ENCODE results near the gene L3MBTL1. TPM values are rescaled to one million over a fixed set of nuclear protein-coding genes. Genes with fewer than 3 reads are reported as not detected.

L3MBTL1 gene
- polyA plus RNA-seq, 1 donor: 18.8 TPM

GRCh38 chr20:43559147-43559987 is 51.9 kb downstream of the L3MBTL1 start:
- Histone ChIP-seq H3K4me3 (ENCODE audit: low read length) (peak overlapping the region; percentile 8), H3K27ac (ENCODE audit: low read length) (peak overlapping the region; percentile 94)
- WGBS (ENCODE audit: insufficient coverage, low lambda C conversion rate): 33% methylated on average over 2 of the region's 8 CpGs

GRCh38 chr20:43560974-43561373 is 53.5 kb downstream of the L3MBTL1 start:
- DNase-seq: no peak
- Histone ChIP-seq H3K36me3 (ENCODE audit: control insufficient read depth, insufficient read depth, low read length) (no peaks in the 10 kb centered on the region), H3K4me3 (ENCODE audit: low read length) (no peak overlapping the region), H3K4me1 (ENCODE audit: control insufficient read depth, insufficient read depth, low read length) (peaks cover 25% of the 10 kb centered on the region), H3K9me3 (ENCODE audit: control insufficient read depth, low read depth, low read length) (no peaks in the 10 kb centered on the region), H3K27me3 (ENCODE audit: control insufficient read depth, insufficient read depth, low read length) (no peaks in the 10 kb centered on the region), H3K27ac (ENCODE audit: low read length) (peak overlapping the region; percentile 94)
- no CpG with 5 or more reads among the region's 3 CpGs for WGBS (ENCODE audit: insufficient coverage, low lambda C conversion rate)

More at GRCh38 chr20:43559147-43559987, 51.9 kb downstream of the L3MBTL1 start:
- no peak for DNase-seq
- H3K4me1 ChIP-seq (ENCODE audit: control insufficient read depth, insufficient read depth, low read length): peaks cover 31% of the 10 kb centered on the region
- no peaks in the 10 kb centered on the region for H3K27me3 ChIP-seq (ENCODE audit: control insufficient read depth, insufficient read depth, low read length)
- H3K9me3 ChIP-seq (ENCODE audit: control insufficient read depth, low read depth, low read length): no peaks in the 10 kb centered on the region
- no peaks in the 10 kb centered on the region for H3K36me3 ChIP-seq (ENCODE audit: control insufficient read depth, insufficient read depth, low read length)

DNA sequence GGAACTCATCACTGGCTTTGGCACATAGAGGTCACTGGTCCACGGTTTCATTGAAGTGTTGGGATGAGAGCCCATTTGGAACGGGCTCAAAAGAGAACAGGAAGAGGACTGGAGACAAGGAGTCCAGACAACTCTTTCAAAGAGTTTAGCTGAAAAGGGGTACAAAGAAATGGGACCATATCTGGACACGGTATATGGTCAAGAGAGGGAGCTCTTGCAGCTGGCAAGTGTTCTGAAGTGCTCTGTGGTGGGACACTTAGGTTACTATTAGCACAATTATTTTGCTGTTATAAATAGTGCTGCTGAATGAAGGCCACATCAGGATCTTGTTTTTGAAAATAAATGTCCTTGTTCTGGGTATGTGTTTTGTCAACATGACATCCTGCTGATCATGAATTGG is 55.9 kb downstream of the L3MBTL1 start:
- peaks cover 7% of the 10 kb centered on the region for H3K36me3 ChIP-seq (ENCODE audit: control insufficient read depth, insufficient read depth, low read length)
- H3K27me3 ChIP-seq (ENCODE audit: control insufficient read depth, insufficient read depth, low read length): no peaks in the 10 kb centered on the region
- DNase-seq: no peak
- H3K9me3 ChIP-seq (ENCODE audit: control insufficient read depth, low read depth, low read length): no peaks in the 10 kb centered on the region
- no peak overlapping the region for H3K27ac ChIP-seq (ENCODE audit: low read length)
- WGBS (ENCODE audit: insufficient coverage, low lambda C conversion rate): 80% methylated on average over 1 of the region's 3 CpGs
- peaks cover 5% of the 10 kb centered on the region for H3K4me1 ChIP-seq (ENCODE audit: control insufficient read depth, insufficient read depth, low read length)
- no peak overlapping the region for H3K4me3 ChIP-seq (ENCODE audit: low read length)

DNA sequence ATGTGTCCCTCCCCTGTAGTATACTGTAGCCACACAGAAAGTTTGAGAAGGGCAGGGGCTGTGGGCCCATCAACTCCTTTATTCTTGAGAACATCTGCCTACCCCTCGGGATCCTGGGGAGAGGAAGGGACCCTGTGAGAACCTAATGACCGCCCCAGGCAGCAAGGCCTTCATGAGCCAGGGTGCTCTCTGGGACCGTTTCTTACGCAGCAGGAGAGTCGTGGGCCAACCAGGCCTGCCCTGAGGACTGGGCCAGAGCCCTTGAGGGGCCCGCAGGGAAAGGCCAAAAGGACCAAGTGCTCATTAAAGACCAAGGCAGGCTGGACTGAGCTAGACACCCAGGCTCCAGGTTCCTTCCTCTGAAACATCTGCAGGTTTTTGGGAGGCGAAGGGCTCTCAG is 56.5 kb downstream of the L3MBTL1 start:
- Histone ChIP-seq H3K4me3 (ENCODE audit: low read length) (no peak overlapping the region), H3K36me3 (ENCODE audit: control insufficient read depth, insufficient read depth, low read length) (peaks cover 13% of the 10 kb centered on the region), H3K27me3 (ENCODE audit: control insufficient read depth, insufficient read depth, low read length) (no peaks in the 10 kb centered on the region), H3K9me3 (ENCODE audit: control insufficient read depth, low read depth, low read length) (no peaks in the 10 kb centered on the region), H3K27ac (ENCODE audit: low read length) (no peak overlapping the region), H3K4me1 (ENCODE audit: control insufficient read depth, insufficient read depth, low read length) (peaks cover 5% of the 10 kb centered on the region)
- DNase-seq: no peak
- WGBS (ENCODE audit: insufficient coverage, low lambda C conversion rate): no CpG with 5 or more reads among the region's 7 CpGs

DNA sequence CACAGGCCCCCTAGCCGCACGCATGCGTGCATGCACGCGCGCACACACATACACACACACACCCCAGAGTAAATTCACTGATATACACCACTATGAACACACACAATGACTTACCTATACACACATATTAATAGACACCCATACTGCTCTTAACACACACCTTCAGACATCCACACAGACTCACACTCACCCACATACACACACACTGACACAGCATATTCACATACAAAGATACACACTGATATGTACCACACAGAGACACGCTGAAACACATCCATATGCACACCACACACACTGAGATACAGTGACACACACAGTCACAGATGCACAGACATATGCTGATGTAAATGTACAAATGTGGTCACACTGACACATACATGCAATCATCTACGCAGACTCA is 57.0 kb downstream of the L3MBTL1 start:
- WGBS (ENCODE audit: insufficient coverage, low lambda C conversion rate): no CpG with 5 or more reads among the region's 8 CpGs
- DNase-seq: no peak

GRCh38 chr20:43564993-43565757 is 57.7 kb downstream of the L3MBTL1 start:
- H3K4me1 ChIP-seq (ENCODE audit: control insufficient read depth, insufficient read depth, low read length): peaks cover 2% of the 10 kb centered on the region
- no peaks in the 10 kb centered on the region for H3K27me3 ChIP-seq (ENCODE audit: control insufficient read depth, insufficient read depth, low read length)
- H3K9me3 ChIP-seq (ENCODE audit: control insufficient read depth, low read depth, low read length): no peaks in the 10 kb centered on the region
- no peak overlapping the region for H3K27ac ChIP-seq (ENCODE audit: low read length)
- WGBS (ENCODE audit: insufficient coverage, low lambda C conversion rate): no CpG with 5 or more reads among the region's 18 CpGs
- peaks cover 24% of the 10 kb centered on the region for H3K36me3 ChIP-seq (ENCODE audit: control insufficient read depth, insufficient read depth, low read length)
- DNase-seq: no peak
- no peak overlapping the region for H3K4me3 ChIP-seq (ENCODE audit: low read length)

More for the DNA sequence above, 57.0 kb downstream of the L3MBTL1 start:
- Histone ChIP-seq H3K27me3 (ENCODE audit: control insufficient read depth, insufficient read depth, low read length) (no peaks in the 10 kb centered on the region), H3K4me1 (ENCODE audit: control insufficient read depth, insufficient read depth, low read length) (peaks cover 5% of the 10 kb centered on the region), H3K27ac (ENCODE audit: low read length) (no peak overlapping the region), H3K9me3 (ENCODE audit: control insufficient read depth, low read depth, low read length) (no peaks in the 10 kb centered on the region), H3K36me3 (ENCODE audit: control insufficient read depth, insufficient read depth, low read length) (peaks cover 17% of the 10 kb centered on the region), H3K4me3 (ENCODE audit: low read length) (no peak overlapping the region)

DNA sequence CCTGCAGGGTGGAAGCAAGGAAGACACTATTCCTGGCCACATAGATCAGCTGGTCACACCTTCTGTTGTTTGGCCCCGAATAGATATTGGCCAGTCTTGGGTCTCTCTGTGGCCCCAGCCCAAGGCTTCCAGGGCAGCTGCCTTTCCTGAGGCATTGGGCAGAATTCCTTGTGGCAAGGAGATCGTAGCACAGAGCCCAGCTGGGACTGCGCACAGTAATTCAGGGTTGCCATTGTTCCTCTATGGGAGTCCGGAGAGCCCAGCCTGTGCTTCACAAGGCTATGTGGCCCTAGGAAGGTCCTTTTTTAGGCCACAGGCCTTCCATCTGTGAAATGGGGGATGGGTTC is 58.2 kb downstream of the L3MBTL1 start:
- H3K27ac ChIP-seq (ENCODE audit: low read length): no peak overlapping the region
- DNase-seq: no peak
- H3K36me3 ChIP-seq (ENCODE audit: control insufficient read depth, insufficient read depth, low read length): peaks cover 30% of the 10 kb centered on the region
- H3K27me3 ChIP-seq (ENCODE audit: control insufficient read depth, insufficient read depth, low read length): no peaks in the 10 kb centered on the region
- H3K9me3 ChIP-seq (ENCODE audit: control insufficient read depth, low read depth, low read length): no peaks in the 10 kb centered on the region
- no peak overlapping the region for H3K4me3 ChIP-seq (ENCODE audit: low read length)
- WGBS (ENCODE audit: insufficient coverage, low lambda C conversion rate): no CpG with 5 or more reads among the region's 4 CpGs
- H3K4me1 ChIP-seq (ENCODE audit: control insufficient read depth, insufficient read depth, low read length): no peaks in the 10 kb centered on the region

DNA sequence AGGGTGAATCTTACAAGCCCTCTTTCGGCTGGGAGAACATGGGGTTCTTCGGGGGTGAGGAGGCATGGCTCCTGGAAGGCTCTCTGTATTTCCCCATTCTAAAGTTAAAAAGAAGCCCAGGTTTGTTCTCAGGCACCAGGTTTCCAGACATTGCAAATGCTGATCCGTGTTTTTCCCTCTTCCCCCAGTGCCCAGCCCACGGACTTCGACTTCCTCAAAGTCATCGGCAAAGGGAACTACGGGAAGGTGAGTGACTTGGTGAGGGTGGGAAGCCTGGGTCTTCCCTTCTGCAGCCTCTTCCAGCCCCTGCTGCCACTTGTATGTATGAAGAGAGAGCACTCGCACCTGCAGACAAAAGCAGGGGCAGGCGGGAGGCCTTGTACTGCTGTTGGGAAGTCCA is 60.0 kb downstream of the L3MBTL1 start:
- WGBS (ENCODE audit: insufficient coverage, low lambda C conversion rate): no CpG with 5 or more reads among the region's 9 CpGs

DNA sequence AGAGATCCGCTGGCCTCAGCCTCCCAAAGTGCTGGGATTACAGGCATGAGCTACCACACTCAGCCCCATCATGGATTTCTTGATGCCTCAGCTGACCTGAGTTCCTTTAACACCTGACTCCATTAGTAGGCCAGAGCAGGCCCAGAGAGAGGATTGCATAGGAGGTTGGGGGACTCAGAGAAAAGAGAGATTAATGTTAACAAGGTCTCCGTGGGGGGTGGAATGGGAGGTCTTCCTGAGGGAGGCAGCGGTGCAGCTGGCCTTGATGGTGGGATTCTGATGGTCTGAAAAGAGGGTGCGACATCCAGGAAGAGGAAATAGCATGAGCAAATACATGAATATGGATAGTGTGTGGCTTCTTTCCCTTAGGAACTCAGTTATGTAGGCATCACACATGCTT is 61.2 kb downstream of the L3MBTL1 start:
- Histone ChIP-seq H3K36me3 (ENCODE audit: control insufficient read depth, insufficient read depth, low read length) (peaks cover 41% of the 10 kb centered on the region), H3K27ac (ENCODE audit: low read length) (no peak overlapping the region)

More for the DNA sequence above, 60.0 kb downstream of the L3MBTL1 start:
- no peaks in the 10 kb centered on the region for H3K27me3 ChIP-seq (ENCODE audit: control insufficient read depth, insufficient read depth, low read length)
- H3K9me3 ChIP-seq (ENCODE audit: control insufficient read depth, low read depth, low read length): no peaks in the 10 kb centered on the region
- no peak for DNase-seq
- peaks cover 35% of the 10 kb centered on the region for H3K36me3 ChIP-seq (ENCODE audit: control insufficient read depth, insufficient read depth, low read length)
- no peaks in the 10 kb centered on the region for H3K4me1 ChIP-seq (ENCODE audit: control insufficient read depth, insufficient read depth, low read length)
- no peak overlapping the region for H3K27ac ChIP-seq (ENCODE audit: low read length)
- no peak overlapping the region for H3K4me3 ChIP-seq (ENCODE audit: low read length)

DNA sequence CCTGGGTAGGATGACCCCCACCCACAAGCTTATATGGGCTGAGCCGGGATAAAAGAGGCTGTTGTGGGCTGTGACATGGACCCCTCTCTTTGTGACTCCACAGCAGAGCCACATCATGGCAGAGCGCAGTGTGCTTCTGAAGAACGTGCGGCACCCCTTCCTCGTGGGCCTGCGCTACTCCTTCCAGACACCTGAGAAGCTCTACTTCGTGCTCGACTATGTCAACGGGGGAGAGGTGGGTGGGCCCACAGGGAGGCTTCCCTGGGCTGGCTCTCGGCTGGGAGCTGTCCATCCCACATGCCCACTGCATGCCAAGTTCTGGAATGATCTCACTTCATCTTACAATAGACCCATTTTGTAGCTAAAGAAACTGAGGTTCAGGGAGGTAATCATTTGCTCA is 61.8 kb downstream of the L3MBTL1 start:
- no peaks in the 10 kb centered on the region for H3K9me3 ChIP-seq (ENCODE audit: control insufficient read depth, low read depth, low read length)
- peaks cover 41% of the 10 kb centered on the region for H3K36me3 ChIP-seq (ENCODE audit: control insufficient read depth, insufficient read depth, low read length)
- no peak overlapping the region for H3K27ac ChIP-seq (ENCODE audit: low read length)
- H3K4me1 ChIP-seq (ENCODE audit: control insufficient read depth, insufficient read depth, low read length): no peaks in the 10 kb centered on the region
- DNase-seq: no peak
- WGBS (ENCODE audit: insufficient coverage, low lambda C conversion rate): no CpG with 5 or more reads among the region's 10 CpGs
- no peaks in the 10 kb centered on the region for H3K27me3 ChIP-seq (ENCODE audit: control insufficient read depth, insufficient read depth, low read length)
- no peak overlapping the region for H3K4me3 ChIP-seq (ENCODE audit: low read length)

More for the DNA sequence above, 61.2 kb downstream of the L3MBTL1 start:
- H3K4me3 ChIP-seq (ENCODE audit: low read length): no peak overlapping the region
- no peaks in the 10 kb centered on the region for H3K27me3 ChIP-seq (ENCODE audit: control insufficient read depth, insufficient read depth, low read length)
- DNase-seq: no peak
- H3K9me3 ChIP-seq (ENCODE audit: control insufficient read depth, low read depth, low read length): no peaks in the 10 kb centered on the region
- no CpG with 5 or more reads among the region's 4 CpGs for WGBS (ENCODE audit: insufficient coverage, low lambda C conversion rate)
- no peaks in the 10 kb centered on the region for H3K4me1 ChIP-seq (ENCODE audit: control insufficient read depth, insufficient read depth, low read length)

Measured in large intestine (tissue), 3 donors.